Suppressor macrophage (primary cell): Measurements from ENCODE around the gene CCT3.

Experiments used
- DNase-seq, 4 experiments: peaks; one replicate each; pipeline ENCODE4 v3.0.0-alpha.2; 2020 to 2022

Gene CCT3

GRCh38 chr1:156320560-156320959 is 17.5 kb downstream of the CCT3 start:
- no peak for DNase-seq

- peak; percentile 40 to 58 (median 50) for DNase-seq
These were observed 18.4 kb downstream of the CCT3 start for GRCh38 chr1:156319664-156320063.

- no peak for DNase-seq
These were observed 21.2 kb downstream of the CCT3 start for GRCh38 chr1:156316909-156317308.

GRCh38 chr1:156310962-156311361 is 27.1 kb downstream of the CCT3 start:
- DNase-seq: peak in 3 of 4 experiments; percentile 13 to 35 (median 26)

- DNase-seq: no peak
These were observed 30.0 kb downstream of the CCT3 start for GRCh38 chr1:156308078-156308477.

- no peak for DNase-seq
These were observed 32.9 kb downstream of the CCT3 start for GRCh38 chr1:156305215-156305614.

GRCh38 chr1:156303241-156303640 is 34.9 kb downstream of the CCT3 start:
- DNase-seq: no peak

- no peak for DNase-seq
These were observed 39.2 kb downstream of the CCT3 start, which contains the start of gene VHLL for GRCh38 chr1:156298852-156299357. TSS of gene VHLL (minus strand) at chr1:156299307. CDS start at chr1:156299189, 118 bp downstream.

GRCh38 chr1:156295391-156295947 is 42.6 kb downstream of the CCT3 start, which contains the start of gene GLMP:
TSS of gene GLMP (minus strand) at chr1:156295679. CDS start at chr1:156295645, 34 bp downstream.
- peak; percentile 68 to 88 (median 81) for DNase-seq

GRCh38 chr1:156293895-156294294 is 44.2 kb downstream of the CCT3 start:
- DNase-seq: no peak

GRCh38 chr1:156293098-156293434 is 45.0 kb downstream of the CCT3 start:
- no peak for DNase-seq

GRCh38 chr1:156291226-156292061 is 46.6 kb downstream of the CCT3 start:
- DNase-seq: peak; percentile 80 to 88 (median 83)

- no peak for DNase-seq
These were observed 48.2 kb downstream of the CCT3 start for GRCh38 chr1:156289857-156290256.

GRCh38 chr1:156286061-156286460 is 52.0 kb downstream of the CCT3 start:
- no peak for DNase-seq

- no peak for DNase-seq
These were observed 52.7 kb downstream of the CCT3 start for GRCh38 chr1:156285437-156285836.

- DNase-seq: peak; percentile 29 to 67 (median 62)
These were observed 53.3 kb downstream of the CCT3 start for GRCh38 chr1:156284757-156285156.

GRCh38 chr1:156284112-156284511 is 54.0 kb downstream of the CCT3 start, which contains the start of gene TMEM79:
TSS of gene TMEM79 (plus strand) at chr1:156284325. CDS start at chr1:156285227, 902 bp downstream.
- DNase-seq: no peak

GRCh38 chr1:156283521-156283920 is 54.6 kb downstream of the CCT3 start:
- peak in 3 of 4 experiments; percentile 48 to 53 (median 51) for DNase-seq

- peak; percentile 98 to 100 (median 98) for DNase-seq
These were observed 55.4 kb downstream of the CCT3 start, which contains the start of gene SMG5 for GRCh38 chr1:156282479-156283222. TSS of gene SMG5 (minus strand) at chr1:156282825. CDS start at chr1:156282680, 145 bp downstream.

GRCh38 chr1:156281693-156282478 is 56.2 kb downstream of the CCT3 start:
- peak; percentile 65 to 88 (median 82) for DNase-seq

GRCh38 chr1:156281281-156281680 is 56.8 kb downstream of the CCT3 start:
- peak; percentile 74 to 85 (median 80) for DNase-seq

- DNase-seq: no peak
These were observed 58.3 kb downstream of the CCT3 start for GRCh38 chr1:156279837-156280236.
